Left forelimb (tissue), 1 donor: ENCODE results near the gene TANK.
"Not testable (repeated sequence)": the region's sequence is repeated elsewhere in the genome, so short reads cannot be mapped to it uniquely, and the experiment has no call there.

ENCODE experiments used
- DNase-seq: peaks from one replicate; pipeline ENCODE4 v3.0.0-alpha.2; 2018; ENCODE audit warnings: low spot score

TANK gene

GRCh38 chr2:161166538-161167409 lies 6.5 kb downstream of the TANK start:
- no peak for DNase-seq

- DNase-seq: no peak
These were observed 9.1 kb downstream of the TANK start for GRCh38 chr2:161169335-161169734.

DNA sequence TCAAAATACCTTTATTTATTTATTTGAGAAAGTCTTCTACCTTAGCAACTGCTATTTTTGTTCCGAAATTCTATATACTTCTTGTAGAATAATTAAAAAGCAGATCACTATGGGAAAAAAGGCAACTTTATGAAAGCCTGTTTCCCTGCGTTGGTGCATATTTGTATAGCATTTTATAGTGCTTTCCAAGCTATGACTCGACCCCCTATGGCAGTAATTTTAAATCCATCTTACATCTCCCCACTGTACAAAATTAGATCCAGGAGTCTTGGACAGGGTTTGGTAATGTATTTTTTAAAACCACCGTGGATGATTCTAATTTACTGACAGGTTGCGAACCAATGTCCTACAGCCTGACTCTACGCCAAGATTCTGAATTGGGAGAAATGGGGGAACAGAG lies 10.1 kb downstream of the TANK start:
- no peak for DNase-seq

DNA sequence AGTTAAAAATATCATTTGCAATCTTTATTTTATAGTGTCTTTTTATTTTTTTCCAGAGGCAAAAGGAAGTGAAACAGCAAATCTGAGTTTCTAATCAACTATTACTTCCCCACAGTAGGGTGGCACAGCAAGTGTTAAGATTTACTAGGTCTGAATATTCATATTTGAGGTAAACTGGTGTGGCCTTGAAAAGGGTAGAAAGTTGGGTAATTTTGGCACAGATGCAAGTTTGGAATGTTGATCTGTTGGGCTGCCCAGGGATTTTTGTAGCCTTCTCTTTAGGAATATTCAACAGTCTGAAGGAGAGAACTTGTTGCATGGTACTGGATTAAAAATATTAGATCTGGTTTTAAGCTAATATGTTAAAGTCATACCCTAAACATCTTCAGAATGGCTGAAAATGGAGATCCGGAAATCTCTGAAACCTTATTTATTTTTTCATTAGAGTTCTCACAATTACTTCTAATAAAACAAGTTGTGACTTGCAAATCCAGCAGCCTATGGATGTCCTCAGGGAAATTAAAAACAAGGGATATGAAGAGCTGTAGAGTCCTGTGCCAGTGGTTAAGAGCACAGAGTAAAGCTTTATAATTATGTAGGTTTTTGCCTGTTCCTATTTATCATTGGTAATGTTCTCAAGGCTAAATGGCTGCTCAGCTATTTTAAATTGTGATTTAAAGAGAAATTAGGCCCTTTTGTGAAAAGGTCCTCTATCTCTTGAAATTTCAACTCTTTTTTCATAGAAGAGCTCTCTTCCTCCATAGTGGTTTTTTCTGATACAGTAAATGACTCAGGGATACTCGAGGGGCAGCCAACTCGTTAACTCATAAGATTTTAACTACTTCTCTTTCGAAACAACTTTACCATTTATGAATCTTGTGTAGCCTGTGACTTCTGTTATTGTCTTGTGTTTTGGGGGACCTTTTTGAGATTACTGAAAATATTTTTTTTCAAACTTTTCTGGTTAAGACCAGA lies 11.0 kb downstream of the TANK start:
- DNase-seq: no peak

- no peak for DNase-seq
These were observed 12.8 kb downstream of the TANK start for GRCh38 chr2:161172901-161173540.

GRCh38 chr2:161173541-161174194 lies 13.4 kb downstream of the TANK start:
- DNase-seq: no peak

DNA sequence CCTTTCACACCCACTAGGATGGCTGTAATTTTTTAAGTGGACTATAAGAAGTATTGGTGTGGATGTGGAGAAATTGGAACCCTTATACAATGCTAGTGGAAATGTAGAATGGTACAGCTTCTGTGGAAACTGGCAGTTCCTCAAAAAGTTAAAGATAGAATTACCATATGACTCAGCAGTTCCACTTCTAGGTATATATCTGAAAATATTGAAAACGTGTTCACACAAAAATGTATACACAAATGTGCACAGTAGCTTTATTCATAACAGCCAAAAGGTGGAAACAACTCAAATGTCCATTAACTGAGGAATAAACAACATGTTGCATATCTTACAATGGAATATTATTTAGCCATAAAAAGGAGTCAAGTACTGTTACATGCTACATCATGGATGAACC lies 17.7 kb downstream of the TANK start:
- DNase-seq: no peak

GRCh38 chr2:161178756-161179155 lies 18.5 kb downstream of the TANK start:
- no peak for DNase-seq

DNA sequence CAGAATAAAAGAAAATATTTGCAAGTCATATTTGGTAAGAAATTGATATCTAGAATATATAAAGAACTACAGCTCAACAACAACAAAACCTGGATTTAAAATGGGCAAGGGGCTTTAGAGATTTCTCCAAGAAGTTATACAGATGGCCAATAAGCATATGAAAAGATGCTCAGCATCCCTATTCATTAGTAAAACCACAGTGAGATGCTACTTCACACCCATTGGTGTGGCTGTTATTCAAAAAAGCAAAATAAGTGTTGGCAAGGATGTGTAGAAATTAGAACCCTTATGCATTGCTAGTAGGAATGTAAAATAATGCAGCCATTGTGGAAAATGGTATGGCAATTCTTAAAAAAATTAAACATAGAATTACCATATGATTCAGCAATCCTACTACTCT lies 29.8 kb downstream of the TANK start:
- DNase-seq: no peak

DNA sequence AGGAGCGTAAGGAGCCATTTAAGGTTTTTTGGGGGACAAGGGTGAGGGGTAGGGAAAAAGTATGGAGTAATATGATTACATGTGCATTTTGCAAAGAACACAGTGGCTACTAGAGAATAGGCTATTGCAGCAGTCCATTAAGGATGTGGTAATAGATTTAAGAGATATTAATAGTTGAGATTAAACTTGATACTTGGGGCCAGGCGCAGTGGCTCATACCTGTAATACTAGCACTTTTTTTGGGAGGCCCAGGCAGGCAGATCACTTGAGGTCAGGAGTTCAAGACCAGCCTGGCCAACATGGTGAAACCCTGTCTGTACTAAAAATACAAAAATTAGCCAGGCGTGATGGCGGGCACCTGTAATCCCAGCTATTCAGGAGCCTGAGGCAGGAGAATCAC lies 35.4 kb downstream of the TANK start:
- not testable (repeated sequence) for DNase-seq

DNA sequence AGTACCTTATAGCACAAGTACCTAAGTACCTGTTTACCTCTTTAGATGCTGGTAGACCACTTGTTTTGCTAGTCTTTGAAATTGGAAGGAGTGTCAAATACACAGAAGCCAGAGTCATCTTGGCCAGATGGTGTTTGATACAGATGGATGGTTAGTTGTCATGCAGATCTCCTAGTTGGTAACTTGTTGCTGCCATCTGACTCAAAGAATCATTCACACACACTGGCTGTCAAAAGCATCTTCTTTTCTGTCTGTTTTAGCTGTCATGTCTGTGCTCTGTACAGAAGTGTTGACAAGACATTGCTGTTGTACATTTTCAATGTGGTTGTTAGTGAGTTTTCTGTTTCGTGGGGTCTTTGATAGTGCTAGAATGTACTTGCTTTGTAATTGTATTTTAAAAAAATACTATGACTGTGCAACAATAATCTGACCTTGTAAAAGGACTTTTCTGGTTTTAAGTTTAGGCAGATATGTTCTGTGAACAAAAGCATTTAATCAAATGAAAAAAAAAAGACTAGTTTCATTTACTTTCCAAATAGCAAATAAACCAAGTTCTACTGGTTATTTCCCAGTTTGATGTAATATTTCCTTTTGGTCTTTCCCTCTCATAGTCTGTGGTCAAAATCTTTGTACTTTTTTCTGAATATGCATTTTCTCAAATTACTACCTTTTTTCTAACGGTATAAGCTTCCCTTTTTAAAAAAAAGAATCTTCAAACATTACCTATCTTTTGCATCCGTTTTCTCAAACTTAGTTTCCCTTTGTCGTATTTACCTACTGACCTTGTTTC lies 39.9 kb downstream of the TANK start:
- DNase-seq: no peak

DNA sequence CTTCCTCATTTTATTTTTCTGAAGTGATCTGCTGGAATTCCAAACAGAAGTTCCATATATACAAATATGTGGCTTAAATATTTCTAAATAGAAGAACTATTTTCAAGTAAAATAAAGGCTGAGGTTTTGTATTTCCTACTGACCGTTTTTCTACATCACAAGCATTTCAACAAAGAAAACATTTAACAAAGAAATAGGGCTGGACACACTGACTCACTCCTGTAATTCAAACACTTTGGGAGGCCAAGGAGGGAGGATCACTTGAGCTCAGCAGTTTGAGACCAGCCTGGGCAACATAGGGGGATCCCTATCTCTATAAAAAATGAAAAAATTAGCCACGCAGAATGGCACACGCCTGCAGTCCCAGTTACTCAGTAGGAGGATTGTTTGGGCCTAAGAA lies 44.6 kb downstream of the TANK start:
- no peak for DNase-seq

DNA sequence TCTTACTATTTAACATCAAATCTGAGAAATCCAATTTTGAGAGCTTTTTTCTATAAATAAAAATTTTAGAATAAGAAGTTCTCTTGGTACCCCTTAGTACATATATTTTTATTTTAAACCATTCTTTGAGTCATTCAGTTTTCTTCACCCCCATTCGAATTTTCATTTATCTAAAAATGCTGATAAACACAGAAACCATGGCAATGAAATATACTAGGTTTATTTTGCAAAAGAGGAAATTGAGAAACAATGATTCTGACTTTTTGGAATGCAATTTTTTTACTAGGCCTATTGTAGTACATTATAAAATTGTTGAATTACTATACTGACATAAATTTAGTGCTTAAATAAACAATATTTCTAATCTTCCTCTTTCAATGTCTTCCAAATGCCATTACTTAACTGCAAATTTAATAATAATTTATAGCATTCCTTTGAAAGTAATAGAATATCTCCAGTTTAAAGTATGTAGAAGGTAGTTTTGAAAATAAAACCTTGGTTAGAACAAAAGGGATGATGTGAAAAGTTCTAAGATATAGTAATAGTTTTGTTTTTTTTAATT lies 46.3 kb downstream of the TANK start:
- DNase-seq: no peak

DNA sequence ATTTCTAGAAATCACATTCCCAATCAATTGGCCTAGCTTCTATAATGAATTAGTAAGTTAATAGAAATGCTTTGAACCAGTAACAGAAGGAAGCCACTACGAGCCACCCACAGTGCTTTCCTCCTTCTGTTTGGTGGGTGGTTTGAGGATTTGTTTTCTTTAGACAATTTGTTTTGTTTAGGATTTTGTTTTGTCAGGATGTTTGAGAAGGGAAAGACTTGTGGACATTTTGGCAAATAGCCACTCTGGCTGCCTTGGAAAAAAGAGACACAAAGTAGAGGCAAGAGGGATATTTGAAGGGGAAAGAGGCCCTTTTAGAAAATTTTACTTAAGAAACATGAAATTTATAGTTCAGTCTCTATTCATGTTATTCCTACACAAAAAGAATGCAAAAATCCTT lies 47.7 kb downstream of the TANK start:
- no peak for DNase-seq

- no peak for DNase-seq
These were observed 48.4 kb downstream of the TANK start for GRCh38 chr2:161208527-161209139.

GRCh38 chr2:161209902-161210301 lies 49.7 kb downstream of the TANK start:
- no peak for DNase-seq

- DNase-seq: no peak
These were observed 57.5 kb downstream of the TANK start for GRCh38 chr2:161217597-161218185.

DNA sequence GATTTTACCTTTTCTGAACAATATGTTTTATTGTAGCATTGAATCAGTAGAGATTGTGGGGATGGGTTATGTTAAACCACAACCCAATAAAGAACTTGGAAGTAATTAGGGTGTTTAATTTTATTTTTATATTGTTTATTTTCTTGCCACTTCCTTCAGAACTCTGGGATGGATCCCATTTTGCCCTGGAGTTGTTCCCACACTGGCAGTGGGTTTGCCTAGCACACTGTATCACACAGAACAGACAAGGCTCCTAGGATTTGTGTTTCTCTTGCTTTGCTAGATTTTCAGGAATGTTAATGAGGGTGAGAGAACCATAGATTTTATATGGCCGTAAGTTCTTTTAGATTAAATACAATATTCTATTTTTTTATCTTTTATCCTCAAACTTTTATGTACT lies 59.0 kb downstream of the TANK start:
- DNase-seq: no peak

DNA sequence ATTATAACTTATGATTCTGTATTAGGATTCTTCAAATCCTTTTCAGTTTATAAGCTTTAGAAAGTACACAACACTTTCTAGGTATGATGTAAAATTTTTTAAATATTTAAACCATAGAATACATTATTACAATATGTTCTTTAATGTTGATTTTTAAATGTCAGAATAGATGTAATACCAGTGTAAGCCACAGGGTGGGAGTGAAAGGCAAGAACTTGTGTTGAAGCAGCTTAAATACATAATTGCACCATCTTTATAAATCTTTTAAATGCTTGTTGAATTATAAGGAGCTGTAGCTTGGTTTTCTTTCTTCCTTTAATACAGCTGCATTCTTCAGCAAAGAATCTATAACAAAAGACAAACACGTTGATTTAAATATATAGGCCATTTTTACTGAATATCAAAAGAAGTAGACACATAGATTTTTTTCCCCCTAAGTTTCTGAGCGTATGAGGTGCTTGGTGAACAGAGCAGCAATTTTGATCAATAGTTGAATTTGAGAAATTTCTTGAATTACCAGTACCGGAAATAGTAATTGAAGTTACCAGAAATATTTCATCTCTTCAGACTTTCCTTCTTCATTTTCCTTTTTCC lies 63.0 kb downstream of the TANK start:
- DNase-seq: no peak
